GM12873 (cell line): ENCODE results near the gene BHLHE41.

Source experiments
- CTCF ChIP-seq: IDR thresholded peaks from 2 replicates; pipeline ENCODE4 v1.5.1; 2012; ENCODE audit warnings: low read depth, mild to moderate bottlenecking, moderate library complexity, low read length, control low read depth; ENCODE audit not compliant: insufficient read depth; ENCODE audit errors: missing control alignments

Gene BHLHE41

GRCh38 chr12:26101763-26102162, 23.1 kb downstream of the BHLHE41 start:
- no peak for TF ChIP-seq CTCF

DNA sequence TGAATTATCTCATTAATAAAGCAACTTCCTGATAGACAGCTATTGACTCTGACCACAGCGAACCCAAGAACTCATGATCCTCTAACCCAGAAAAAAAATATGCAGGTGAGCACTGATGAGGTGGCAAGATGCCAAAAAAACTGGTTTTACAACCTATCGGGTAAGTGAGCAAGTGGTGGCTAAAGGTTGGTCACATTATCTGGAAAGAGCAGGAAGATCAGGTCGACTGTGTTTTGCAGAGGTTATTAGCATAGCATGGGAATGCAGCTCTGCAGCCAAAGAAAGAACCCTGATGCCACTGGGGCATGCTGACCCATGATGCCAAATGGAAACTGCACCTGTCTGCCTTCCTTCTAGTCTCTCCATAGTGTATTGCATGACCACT, 23.5 kb downstream of the BHLHE41 start:
- no peak for TF ChIP-seq CTCF

DNA sequence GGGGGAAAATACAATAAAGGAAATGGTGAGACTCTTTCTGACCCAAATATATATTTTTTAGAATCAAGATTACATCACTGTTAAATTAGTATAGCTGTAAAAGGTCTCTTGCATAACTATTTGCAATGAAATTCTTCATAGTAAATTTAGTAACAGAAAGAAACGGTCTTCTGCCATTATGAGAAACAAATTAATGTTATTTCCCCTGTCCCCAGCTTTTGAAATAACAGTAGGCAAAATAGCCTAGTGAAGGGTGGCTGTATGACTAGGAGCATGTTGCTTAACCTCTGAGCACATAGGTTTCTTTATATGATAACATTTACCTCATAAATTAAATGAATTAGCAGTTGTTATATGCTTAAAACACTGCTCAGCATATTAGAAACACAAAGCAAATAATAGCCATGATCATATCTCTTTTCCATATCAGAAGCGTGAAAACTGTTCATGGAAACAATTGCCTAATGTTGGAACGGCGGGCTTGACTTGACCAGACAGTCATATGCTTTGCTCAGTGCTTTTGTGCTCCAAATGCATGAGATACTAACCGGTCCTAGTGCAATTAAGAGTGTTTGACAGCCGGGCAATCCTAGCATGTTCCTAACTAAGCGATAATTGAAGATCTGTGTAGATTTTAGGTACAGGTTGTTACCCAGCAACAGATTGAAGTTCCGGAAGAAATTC, 24.0 kb downstream of the BHLHE41 start:
- no peak for TF ChIP-seq CTCF

GRCh38 chr12:26097046-26097878, 27.6 kb downstream of the BHLHE41 start:
- TF ChIP-seq CTCF, result peak; percentile 87

- TF ChIP-seq CTCF, result no peak
Measured at GRCh38 chr12:26096036-26096435, 28.8 kb downstream of the BHLHE41 start.

DNA sequence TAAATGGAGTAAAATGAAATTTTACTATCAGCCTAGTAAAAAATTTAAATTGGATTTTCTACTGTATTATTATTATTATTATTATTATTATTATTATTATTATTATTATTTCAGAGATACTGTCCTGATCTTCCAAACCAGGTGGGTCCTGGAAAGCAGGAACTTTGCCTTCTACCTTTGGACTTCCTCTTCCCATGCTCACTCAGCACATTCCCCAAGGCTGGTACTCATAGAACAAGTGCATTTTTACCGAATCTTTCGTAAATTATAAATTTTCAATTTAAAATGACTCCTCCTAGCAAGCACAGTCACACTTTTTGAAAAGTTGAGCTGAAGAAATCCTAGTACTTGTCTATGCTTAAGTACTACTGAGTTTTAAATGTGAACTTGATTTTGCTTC, 29.7 kb downstream of the BHLHE41 start:
- no peak for TF ChIP-seq CTCF

GRCh38 chr12:26092346-26093105, 32.3 kb downstream of the BHLHE41 start:
- TF ChIP-seq CTCF, result no peak
